HG02610 (cell line): Measurements from ENCODE around the gene GPR26.
"Not testable (repeated sequence)": the region's sequence is repeated elsewhere in the genome, so short reads cannot be mapped to it uniquely, and the experiment has no call there.

Source experiments
- ATAC-seq: cut with Tn5 transposase; IDR thresholded peaks from one replicate; pipeline ENCODE4 v1.9.1; 2021; ENCODE audit warnings: mild to moderate bottlenecking, moderate library complexity; ENCODE audit not compliant: unreplicated experiment

GPR26 gene

GRCh38 chr10:123704812-123705211 lies 38.7 kb downstream of the GPR26 start:
- no peak for ATAC-seq

GRCh38 chr10:123706236-123706635 lies 40.1 kb downstream of the GPR26 start:
- no peak for ATAC-seq

- no peak for ATAC-seq
These were observed 49.4 kb downstream of the GPR26 start for GRCh38 chr10:123715546-123715945.

GRCh38 chr10:123717336-123717735 lies 51.2 kb downstream of the GPR26 start:
- no peak for ATAC-seq

- ATAC-seq = no peak
These were observed 52.4 kb downstream of the GPR26 start for GRCh38 chr10:123718544-123719060.

GRCh38 chr10:123720536-123720935 lies 54.4 kb downstream of the GPR26 start:
- ATAC-seq = no peak

GRCh38 chr10:123721441-123722049 lies 55.4 kb downstream of the GPR26 start:
- ATAC-seq = no peak

- no peak for ATAC-seq
These were observed 56.2 kb downstream of the GPR26 start for GRCh38 chr10:123722351-123722750.

GRCh38 chr10:123724747-123725146 lies 58.6 kb downstream of the GPR26 start:
- ATAC-seq = no peak

- ATAC-seq = no peak
These were observed 60.2 kb downstream of the GPR26 start for GRCh38 chr10:123726381-123726780.

- ATAC-seq = no peak
These were observed 60.7 kb downstream of the GPR26 start for GRCh38 chr10:123726836-123727235.

GRCh38 chr10:123729523-123729922 lies 63.4 kb downstream of the GPR26 start:
- no peak for ATAC-seq

GRCh38 chr10:123736917-123737316 lies 70.8 kb downstream of the GPR26 start:
- not testable (repeated sequence) for ATAC-seq

GRCh38 chr10:123741146-123741545 lies 75.0 kb downstream of the GPR26 start:
- ATAC-seq = no peak

GRCh38 chr10:123741711-123742110 lies 75.6 kb downstream of the GPR26 start:
- ATAC-seq = no peak

GRCh38 chr10:123742751-123743440 lies 76.7 kb downstream of the GPR26 start:
- ATAC-seq = no peak

GRCh38 chr10:123743441-123744223 lies 77.5 kb downstream of the GPR26 start:
- ATAC-seq = no peak

- ATAC-seq = no peak
These were observed 78.0 kb downstream of the GPR26 start for GRCh38 chr10:123744224-123744536.
